IMR-90 (cell line): Measurements from ENCODE around the gene SIX4. TPM values are rescaled to one million over a fixed set of nuclear protein-coding genes. Genes with fewer than 3 reads are reported as not detected.

Source experiments
- ATAC-seq: fragments of 200-7000 bp; cut with Tn5 transposase; 2 replicates; pipeline ENCODE4 v1.9.1; 2020; ENCODE audit warnings: low read depth, mild to moderate bottlenecking, moderate library complexity
- BruUV-seq: library from RNA; stranded (reverse); fragments of 400-500 nt; replicated peaks from 2 replicates; lab custom pipeline; 2021; lab: Mats Ljungman, UMichigan
- CTCF ChIA-PET: fragments of 300-600 bp; formaldehyde crosslinking; extraction: SDS; loops from one replicate; lab custom pipeline; 2021; ENCODE audit warnings: antibody characterized with exemption; lab: Yijun Ruan, JAX
- POLR2A ChIA-PET: fragments of 300-600 bp; sonication (Branson Sonifier 250); formaldehyde crosslinking; loops from one replicate; lab custom pipeline; 2022; ENCODE audit warnings: antibody characterized with exemption; ENCODE audit not compliant: unreplicated experiment; lab: Charles Lee
- DNase-seq: peaks from one replicate; pipeline ENCODE4 v3.0.0; 2013
- H2AFZ ChIP-seq: replicated peaks from 2 replicates; pipeline ENCODE3; 2013; ENCODE audit warnings: low read length, mild to moderate bottlenecking; ENCODE audit not compliant: poor library complexity
- H2AK5ac ChIP-seq: 2 replicates; pipeline ENCODE4 v1.6.1; 2013; ENCODE audit warnings: low read depth, low read length, inconsistent platforms
- H2AK9ac ChIP-seq: replicated peaks from 2 replicates; pipeline ENCODE3; 2013; ENCODE audit warnings: mild to moderate bottlenecking, low read depth, low read length, moderate library complexity; ENCODE audit not compliant: poor library complexity
- H2BK120ac ChIP-seq: 2 replicates; pipeline ENCODE4 v1.6.1; 2013; ENCODE audit warnings: low read depth, low read length, inconsistent platforms
- H2BK15ac ChIP-seq: 3 replicates; pipeline ENCODE4 v1.6.1; 2013; ENCODE audit warnings: low read depth, low read length, inconsistent platforms
- H2BK20ac ChIP-seq: 2 replicates; pipeline ENCODE4 v1.6.1; 2013; ENCODE audit warnings: low read depth, mild to moderate bottlenecking, inconsistent platforms, low read length, moderate library complexity
- H2BK5ac ChIP-seq: 2 replicates; pipeline ENCODE4 v1.6.1; 2013; ENCODE audit warnings: mild to moderate bottlenecking, low read depth, low read length, inconsistent platforms; ENCODE audit not compliant: poor library complexity, severe bottlenecking
- H3K14ac ChIP-seq: replicated peaks from 2 replicates; pipeline ENCODE4 v1.6.1; 2013; ENCODE audit warnings: low read depth, low read length, inconsistent platforms
- H3K18ac ChIP-seq: 2 replicates; pipeline ENCODE4 v1.6.1; 2013; ENCODE audit warnings: low read depth, low read length, control low read depth
- H3K23ac ChIP-seq: 2 replicates; pipeline ENCODE4 v1.6.1; 2013; ENCODE audit warnings: low read depth, low read length, inconsistent platforms
- H3K27ac ChIP-seq: 2 replicates; pipeline ENCODE4 v1.5.1; 2013; ENCODE audit warnings: mild to moderate bottlenecking, control low read depth, low read length; ENCODE audit not compliant: insufficient read depth
- H3K27me3 ChIP-seq: 2 replicates; pipeline ENCODE4 v1.6.1; 2013; ENCODE audit warnings: low read length; ENCODE audit not compliant: control insufficient read depth, insufficient read depth
- H3K36me3 ChIP-seq: 2 replicates; pipeline ENCODE4 v1.6.1; 2013; ENCODE audit warnings: low read length, mixed read lengths; ENCODE audit not compliant: control insufficient read depth, insufficient read depth
- H3K4ac ChIP-seq: 2 replicates; pipeline ENCODE4 v1.6.1; 2013; ENCODE audit warnings: low read depth, low read length, inconsistent platforms
- H3K4me1 ChIP-seq: 2 replicates; pipeline ENCODE4 v1.6.1; 2013; ENCODE audit warnings: low read length, mixed read lengths; ENCODE audit not compliant: control insufficient read depth, insufficient read depth
- H3K4me2 ChIP-seq: 2 replicates; pipeline ENCODE4 v1.6.1; 2013; ENCODE audit warnings: low read depth, mild to moderate bottlenecking, control low read depth, low read length, moderate library complexity
- H3K4me3 ChIP-seq: 2 replicates; pipeline ENCODE4 v1.5.1; 2013; ENCODE audit warnings: low read depth, mild to moderate bottlenecking, control low read depth, low read length, moderate library complexity; ENCODE audit not compliant: insufficient read depth
- H3K56ac ChIP-seq: 2 replicates; pipeline ENCODE4 v1.6.1; 2013; ENCODE audit warnings: low read length, inconsistent platforms; ENCODE audit not compliant: insufficient read depth; ENCODE audit errors: extremely low read depth
- H3K79me1 ChIP-seq, 2 experiments: 2 replicates each; pipeline ENCODE4 v1.6.1; 2013; ENCODE audit warnings: low read length in 2 of 2, inconsistent platforms in 1 of 2, low read depth in 1 of 2
- H3K9ac ChIP-seq: 2 replicates; pipeline ENCODE4 v1.6.1; 2013; ENCODE audit warnings: low read depth, low read length, control low read depth
- H3K9me1 ChIP-seq: 2 replicates; pipeline ENCODE4 v1.6.1; 2013; ENCODE audit warnings: low read length, inconsistent platforms; ENCODE audit not compliant: insufficient read depth
- H3K9me3 ChIP-seq: 2 replicates; pipeline ENCODE4 v1.6.1; 2013; ENCODE audit warnings: low read length; ENCODE audit not compliant: control insufficient read depth, insufficient read depth
- H4K20me1 ChIP-seq: 2 replicates; pipeline ENCODE4 v1.6.1; 2013; ENCODE audit warnings: low read length, inconsistent platforms; ENCODE audit not compliant: insufficient read depth
- H4K5ac ChIP-seq: 2 replicates; pipeline ENCODE4 v1.6.1; 2013; ENCODE audit warnings: mild to moderate bottlenecking, low read depth, low read length, control low read depth
- H4K8ac ChIP-seq, 2 experiments: 2 replicates each; pipeline ENCODE4 v1.6.1; 2013; ENCODE audit warnings: low read depth in 2 of 2, low read length in 2 of 2, control low read depth in 1 of 2, inconsistent platforms in 1 of 2
- H4K91ac ChIP-seq: 2 replicates; pipeline ENCODE4 v1.6.1; 2013; ENCODE audit warnings: low read depth, low read length, inconsistent platforms; ENCODE audit not compliant: insufficient read depth
- CEBPB ChIP-seq: IDR thresholded peaks from 2 replicates; pipeline ENCODE4 v1.6.1; 2012; ENCODE audit warnings: low read depth, low read length, improper control_type of control experiment
- CHD1 ChIP-seq: IDR thresholded peaks from 2 replicates; pipeline ENCODE4 v1.6.1; 2012; ENCODE audit warnings: low read depth, low read length, improper control_type of control experiment
- CTCF ChIP-seq: conservative IDR thresholded peaks from 2 replicates; pipeline ENCODE4 v1.5.1; 2012; ENCODE audit warnings: mild to moderate bottlenecking, low read depth, low read length, improper control_type of control experiment
- MAFK ChIP-seq: IDR thresholded peaks from 2 replicates; pipeline ENCODE4 v1.6.1; 2012; ENCODE audit warnings: low read depth, low read length, improper control_type of control experiment
- MAZ ChIP-seq: IDR thresholded peaks from 2 replicates; pipeline ENCODE4 v1.6.1; 2012; ENCODE audit warnings: low read depth, mild to moderate bottlenecking, low read length, improper control_type of control experiment, moderate library complexity, borderline replicate concordance
- MXI1 ChIP-seq: IDR thresholded peaks from 2 replicates; pipeline ENCODE4 v1.6.1; 2012; ENCODE audit warnings: low read depth, mild to moderate bottlenecking, low read length, moderate library complexity, borderline replicate concordance
- NFE2L2 ChIP-seq: fragments of 150-350 bp; IDR thresholded peaks from 2 replicates; pipeline ENCODE4 v1.6.1; 2016; ENCODE audit warnings: low read depth, mild to moderate bottlenecking, low read length
- RCOR1 ChIP-seq: IDR thresholded peaks from 2 replicates; pipeline ENCODE4 v1.6.1; 2012; ENCODE audit warnings: mild to moderate bottlenecking, low read length, improper control_type of control experiment; ENCODE audit not compliant: insufficient replicate concordance
- SMC3 ChIP-seq: fragments of 150-350 bp; IDR thresholded peaks from 2 replicates; pipeline ENCODE4 v1.6.1; 2016; ENCODE audit warnings: low read depth, mild to moderate bottlenecking, antibody characterized with exemption, low read length, moderate library complexity
- USF2 ChIP-seq: fragments of 150-350 bp; IDR thresholded peaks from 2 replicates; pipeline ENCODE4 v1.6.1; 2017; ENCODE audit warnings: mild to moderate bottlenecking, antibody characterized with exemption, low read length, low read depth
- WGBS, 2 experiments: methylation state at CpG; one replicate each; pipeline versions ENCODE4 v1.1.5 to v1.1.7; 2013; ENCODE audit warnings: missing lambda C conversion rate in 2 of 2; ENCODE audit not compliant: insufficient read length in 1 of 2; ENCODE audit errors: extremely low coverage in 2 of 2; 5-methylcytosine and 5-hydroxymethylcytosine counted together
- dilution Hi-C: fragments of 300-500 bp; cut with HindIII; formaldehyde crosslinking; loops from one replicate; pipeline ENCODE4 v1.14.3; 2018; ENCODE audit warnings: low sequenced_read_pairs; ENCODE audit not compliant: unreplicated experiment
- in situ Hi-C: fragments of 300-500 bp; cut with MboI; formaldehyde crosslinking; loops from 3 replicates; pipeline ENCODE4 v1.14.3; 2019; ENCODE audit warnings: low sequenced_read_pairs, inconsistent platforms, mixed read lengths
- intact Hi-C: fragments of 100-400 bp; cut with micrococcal nuclease; formaldehyde crosslinking; loops from 2 replicates; pipeline ENCODE4 v1.10.0; 2022
- polyA plus RNA-seq, 3 experiments: library from polyadenylated mRNA; depleted of rRNA; stranded (reverse); fragments of >200 nt; gene quantifications; 2 replicates each; pipeline ENCODE4 v1.2.3, GENCODE V29; 2012; ENCODE audit warnings: low replicate concordance in 1 of 3
- total RNA-seq: library from RNA; depleted of rRNA; stranded (reverse); fragments of >200 nt; gene quantifications from 2 replicates; pipeline ENCODE4 v1.2.3, GENCODE V29; 2012

Gene SIX4
- total and polyA plus RNA-seq, 2 of the 4 experiments (the other 2 are of a cell fraction): 7.1 to 42.7 TPM

GRCh38 chr14:60721326-60722106 lies 2.6 kb downstream of the SIX4 start (continued):
- TF ChIP-seq SMC3 (no peak), RCOR1 (no peak), CHD1 (no peak), CEBPB (no peak)

- Histone ChIP-seq H3K27ac (peak overlapping the region; percentile 78), H2BK20ac (no peak overlapping the region), H3K18ac (peak overlapping the region; percentile 46; the same call in 1 of the 2 replicates), H3K4me2 (peak overlapping the region; percentile 98), H4K91ac (peak overlapping the region; percentile 36), H3K23ac (peak overlapping the region; percentile 90), H3K79me1 (peaks cover 16 to 44% of the 10 kb centered on the region in 2 experiments; a peak in 3 of 4 replicates), H3K27me3 (no peaks in the 10 kb centered on the region), H2AFZ (peak overlapping the region; percentile 74), H3K14ac (peak overlapping the region; percentile 84), H3K36me3 (peaks cover 19% of the 10 kb centered on the region), H2AK5ac (peak overlapping the region; percentile 75; the same call in 1 of the 2 replicates), H3K9ac (peak overlapping the region; percentile 80), H3K4me3 (peak overlapping the region; percentile 71), H4K8ac (peak overlapping the region; percentile 51 to 60; a peak in 1 of 4 replicates), H3K9me1 (peaks cover 9% of the 10 kb centered on the region), H3K4me1 (peaks cover 10% of the 10 kb centered on the region), H2BK5ac (peak overlapping the region; percentile 33), H4K20me1 (peaks cover 40% of the 10 kb centered on the region; the same call in 1 of the 2 replicates), H2BK120ac (peak overlapping the region; percentile 44), H3K56ac (peak overlapping the region; percentile 43; the same call in 1 of the 2 replicates), H2BK15ac (peak overlapping the region; percentile 72; the same call in 1 of the 3 replicates), H4K5ac (no peak overlapping the region), H3K9me3 (no peaks in the 10 kb centered on the region), H2AK9ac (peak overlapping the region; percentile 80), H3K4ac (peak overlapping the region; percentile 60; the same call in 1 of the 2 replicates)
- POLR2A ChIA-PET: interaction anchor here (0.6 kb wide), 1 partner anchor 369 kb away, joined by 3 read pairs; no protein-coding TSS in a partner anchor
- intact Hi-C loops: loop anchor here (1.0 to 5.0 kb wide), 3 partner anchors 72 to 381 kb away; partner anchors contain the start of gene SIX1
- ATAC-seq: no peak
- 17% methylated on average over 1 of the region's 4 CpGs; no CpG with 5 or more reads in 1 of the 2 experiments for WGBS, 2 experiments
- DNase-seq: no peak
- no TSS peak for BruUV-seq
- CTCF ChIA-PET: interaction anchor here (1.0 kb wide), 1 partner anchor 536 kb away, joined by 3 read pairs; no protein-coding TSS in a partner anchor
- in situ Hi-C loops: loop anchor here (5.0 kb wide), 2 partner anchors 84 to 261 kb away; partner anchors contain the start of genes SLC38A6 and TRMT5
- dilution Hi-C loops: no loop called here
- TF ChIP-seq NFE2L2 (no peak), RCOR1 (no peak), MAZ (no peak), CTCF (no peak), MXI1 (no peak), CHD1 (no peak), MAFK (no peak), SMC3 (no peak), USF2 (no peak)
Measured at GRCh38 chr14:60720962-60721325, 3.2 kb downstream of the SIX4 start.
